Osteoblast (primary cell): ENCODE results near the gene ITPR1. TPM values are rescaled to one million over a fixed set of nuclear protein-coding genes. Genes with fewer than 3 reads are reported as not detected.

Experiments
- DNase-seq: peaks from one replicate; pipeline ENCODE4 v3.0.0; 2011; ENCODE audit warnings: low spot score, mixed read lengths; ENCODE audit not compliant: insufficient read length; ENCODE audit errors: missing footprints
- H2AFZ ChIP-seq: 2 replicates; pipeline ENCODE4 v1.6.0; 2011; ENCODE audit warnings: mild to moderate bottlenecking, low read length
- H3K27ac ChIP-seq: 2 replicates; pipeline ENCODE4 v1.5.1; 2011; ENCODE audit warnings: mild to moderate bottlenecking, low read depth, low read length, moderate library complexity
- H3K27me3 ChIP-seq: 2 replicates; pipeline ENCODE4 v1.6.0; 2012; ENCODE audit warnings: mild to moderate bottlenecking, control low read depth, inconsistent platforms, low read length, moderate library complexity; ENCODE audit not compliant: insufficient read depth
- H3K36me3 ChIP-seq: 2 replicates; pipeline ENCODE4 v1.5.1; 2011; ENCODE audit warnings: mild to moderate bottlenecking, low read length, control low read depth, moderate library complexity; ENCODE audit not compliant: insufficient read depth
- H3K4me1 ChIP-seq: 2 replicates; pipeline ENCODE4 v1.5.1; 2011; ENCODE audit warnings: mild to moderate bottlenecking, low read length, control low read depth, moderate library complexity; ENCODE audit not compliant: insufficient read depth
- H3K4me2 ChIP-seq: 2 replicates; pipeline ENCODE4 v1.6.0; 2011; ENCODE audit warnings: mild to moderate bottlenecking, low read length; ENCODE audit not compliant: insufficient read depth
- H3K4me3 ChIP-seq: fragments of 200-600 bp; sonication (generic); 3 replicates; pipeline ENCODE4 v1.5.1; 2012; ENCODE audit warnings: mild to moderate bottlenecking, low read length, inconsistent platforms; ENCODE audit not compliant: insufficient read depth
- H3K79me2 ChIP-seq: 2 replicates; pipeline ENCODE4 v1.6.0; 2012; ENCODE audit warnings: mild to moderate bottlenecking, low read length, control low read depth, inconsistent platforms; ENCODE audit not compliant: insufficient read depth
- H3K9me3 ChIP-seq: 2 replicates; pipeline ENCODE4 v1.5.1; 2011; ENCODE audit warnings: low read depth, low read length, control low read depth
- H4K20me1 ChIP-seq: 2 replicates; pipeline ENCODE4 v1.6.0; 2012; ENCODE audit warnings: mild to moderate bottlenecking, low read length, control low read depth; ENCODE audit not compliant: insufficient read depth
- CTCF ChIP-seq: IDR thresholded peaks from 2 replicates; pipeline ENCODE4 v1.5.1; 2011; ENCODE audit warnings: mild to moderate bottlenecking, low read depth, low read length, moderate library complexity; ENCODE audit errors: extremely low read depth
- total RNA-seq: library from RNA; depleted of rRNA; stranded (reverse); fragments of >200 nt; gene quantifications from 2 replicates; pipeline ENCODE4 v1.2.3, GENCODE V29; 2012

Gene ITPR1
- total RNA-seq, 1 donor = 16.6 TPM

GRCh38 chr3:4642611-4643010 is 149.5 kb downstream of the ITPR1 start:
- Histone ChIP-seq H3K36me3 (no peaks in the 10 kb centered on the region), H3K4me1 (no peaks in the 10 kb centered on the region), H2AFZ (no peak overlapping the region), H4K20me1 (no peaks in the 10 kb centered on the region), H3K9me3 (no peaks in the 10 kb centered on the region), H3K27me3 (peaks cover under 1% of the 10 kb centered on the region), H3K4me2 (no peak overlapping the region), H3K4me3 (no peak overlapping the region), H3K79me2 (no peaks in the 10 kb centered on the region), H3K27ac (no peak overlapping the region)
- TF ChIP-seq CTCF = no peak
- DNase-seq = no peak

GRCh38 chr3:4643904-4644547 is 150.9 kb downstream of the ITPR1 start:
- H3K36me3 ChIP-seq = no peaks in the 10 kb centered on the region
- TF ChIP-seq CTCF = no peak
- no peaks in the 10 kb centered on the region for H3K27me3 ChIP-seq
- H3K27ac ChIP-seq = no peak overlapping the region
- DNase-seq = no peak
- H3K9me3 ChIP-seq = no peaks in the 10 kb centered on the region
- H2AFZ ChIP-seq = no peak overlapping the region
- no peaks in the 10 kb centered on the region for H3K79me2 ChIP-seq
- no peak overlapping the region for H3K4me2 ChIP-seq
- H3K4me3 ChIP-seq = no peak overlapping the region
- no peaks in the 10 kb centered on the region for H4K20me1 ChIP-seq
- no peaks in the 10 kb centered on the region for H3K4me1 ChIP-seq

GRCh38 chr3:4644951-4645350 is 151.8 kb downstream of the ITPR1 start:
- no peaks in the 10 kb centered on the region for H4K20me1 ChIP-seq
- H3K4me2 ChIP-seq = no peak overlapping the region
- no peak overlapping the region for H3K27ac ChIP-seq
- H3K27me3 ChIP-seq = no peaks in the 10 kb centered on the region
- no peak overlapping the region for H2AFZ ChIP-seq
- no peaks in the 10 kb centered on the region for H3K36me3 ChIP-seq
- DNase-seq = no peak
- no peak for TF ChIP-seq CTCF
- H3K79me2 ChIP-seq = no peaks in the 10 kb centered on the region
- no peaks in the 10 kb centered on the region for H3K9me3 ChIP-seq
- H3K4me1 ChIP-seq = no peaks in the 10 kb centered on the region
- no peak overlapping the region for H3K4me3 ChIP-seq

- no peaks in the 10 kb centered on the region for H3K9me3 ChIP-seq
- H3K27ac ChIP-seq = no peak overlapping the region
- no peaks in the 10 kb centered on the region for H3K79me2 ChIP-seq
- H3K27me3 ChIP-seq = no peaks in the 10 kb centered on the region
- H3K4me2 ChIP-seq = no peak overlapping the region
- H3K36me3 ChIP-seq = no peaks in the 10 kb centered on the region
- H3K4me3 ChIP-seq = no peak overlapping the region
- no peaks in the 10 kb centered on the region for H3K4me1 ChIP-seq
- no peaks in the 10 kb centered on the region for H4K20me1 ChIP-seq
- TF ChIP-seq CTCF = no peak
- no peak overlapping the region for H2AFZ ChIP-seq
- DNase-seq = no peak
These were observed 152.3 kb downstream of the ITPR1 start for GRCh38 chr3:4645468-4645867.
